Parathyroid adenoma (tissue), 2 donors: Measurements from ENCODE around the gene KLK2.

ENCODE experiments used
- H2AFZ ChIP-seq: fragments of 300-600 bp; sonication (generic); one replicate; pipeline ENCODE4 v1.7.0; 2017; ENCODE audit warnings: antibody characterized with exemption, mild to moderate bottlenecking
- H3K27ac ChIP-seq: fragments of 300-600 bp; sonication (generic); one replicate; pipeline ENCODE4 v1.7.0; 2017
- H3K27me3 ChIP-seq: fragments of 300-600 bp; sonication (generic); one replicate; pipeline ENCODE4 v1.7.0; 2017; ENCODE audit warnings: low read length; ENCODE audit not compliant: control insufficient read depth, insufficient read depth
- H3K36me3 ChIP-seq: fragments of 300-600 bp; sonication (generic); one replicate; pipeline ENCODE4 v1.7.0; 2017; ENCODE audit warnings: low read length; ENCODE audit not compliant: control insufficient read depth, insufficient read depth
- H3K4me1 ChIP-seq: fragments of 300-600 bp; sonication (generic); one replicate; pipeline ENCODE4 v1.7.0; 2017; ENCODE audit warnings: control low read depth
- H3K4me2 ChIP-seq: fragments of 300-600 bp; sonication (generic); one replicate; pipeline ENCODE4 v1.7.0; 2017; ENCODE audit warnings: low read length
- H3K4me3 ChIP-seq: fragments of 300-600 bp; sonication (generic); one replicate; pipeline ENCODE4 v1.7.0; 2017; ENCODE audit warnings: low read depth, low read length
- H3K79me2 ChIP-seq: fragments of 300-600 bp; sonication (generic); one replicate; pipeline ENCODE4 v1.7.0; 2017; ENCODE audit warnings: control low read depth
- H3K9ac ChIP-seq: fragments of 300-600 bp; sonication (generic); one replicate; pipeline ENCODE4 v1.7.0; 2017; ENCODE audit warnings: mild to moderate bottlenecking
- H3K9me3 ChIP-seq: fragments of 300-600 bp; sonication (generic); one replicate; pipeline ENCODE4 v1.7.0; 2017; ENCODE audit warnings: low read length; ENCODE audit not compliant: control insufficient read depth
- TF ChIP-seq, protein P1 (sequence below): fragments of 300-600 bp; sonication (generic); IDR thresholded peaks from one replicate; pipeline ENCODE4 v1.7.0; 2017; ENCODE audit warnings: antibody characterized with exemption, mild to moderate bottlenecking
- donor health status: primary hyperparathyroidism.

Gene KLK2

DNA sequence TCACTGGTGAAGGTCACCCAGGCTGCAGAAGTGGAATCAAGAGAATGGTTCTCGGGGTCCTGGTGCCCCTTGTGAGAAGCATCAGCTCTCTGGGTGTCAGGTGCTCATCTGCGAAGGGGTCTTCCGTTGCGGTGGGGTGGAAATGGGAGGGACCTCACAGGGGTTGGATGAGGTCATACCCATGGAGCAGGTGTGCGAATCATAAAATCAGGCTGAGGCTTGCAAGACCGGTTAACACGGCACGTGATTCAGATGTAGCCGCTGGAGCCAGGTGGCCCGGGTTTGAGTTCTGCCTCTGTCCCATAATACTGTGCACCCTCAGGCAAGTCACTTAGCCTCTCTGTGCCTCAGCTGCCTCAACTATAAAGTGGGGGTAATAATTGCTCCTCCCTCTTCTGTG lies 35.9 kb upstream of the KLK2 start:
- H3K4me3 ChIP-seq = no peak overlapping the region
- H2AFZ ChIP-seq = no peak overlapping the region
- no peak overlapping the region for H3K9ac ChIP-seq
- H3K27me3 ChIP-seq = no peaks in the 10 kb centered on the region
- no peaks in the 10 kb centered on the region for H3K9me3 ChIP-seq
- no peaks in the 10 kb centered on the region for H3K36me3 ChIP-seq
- no peak overlapping the region for H3K27ac ChIP-seq
- no peaks in the 10 kb centered on the region for H3K4me1 ChIP-seq
- no peak overlapping the region for H3K4me2 ChIP-seq
- H3K79me2 ChIP-seq = no peaks in the 10 kb centered on the region
- TF ChIP-seq, protein P1, sequence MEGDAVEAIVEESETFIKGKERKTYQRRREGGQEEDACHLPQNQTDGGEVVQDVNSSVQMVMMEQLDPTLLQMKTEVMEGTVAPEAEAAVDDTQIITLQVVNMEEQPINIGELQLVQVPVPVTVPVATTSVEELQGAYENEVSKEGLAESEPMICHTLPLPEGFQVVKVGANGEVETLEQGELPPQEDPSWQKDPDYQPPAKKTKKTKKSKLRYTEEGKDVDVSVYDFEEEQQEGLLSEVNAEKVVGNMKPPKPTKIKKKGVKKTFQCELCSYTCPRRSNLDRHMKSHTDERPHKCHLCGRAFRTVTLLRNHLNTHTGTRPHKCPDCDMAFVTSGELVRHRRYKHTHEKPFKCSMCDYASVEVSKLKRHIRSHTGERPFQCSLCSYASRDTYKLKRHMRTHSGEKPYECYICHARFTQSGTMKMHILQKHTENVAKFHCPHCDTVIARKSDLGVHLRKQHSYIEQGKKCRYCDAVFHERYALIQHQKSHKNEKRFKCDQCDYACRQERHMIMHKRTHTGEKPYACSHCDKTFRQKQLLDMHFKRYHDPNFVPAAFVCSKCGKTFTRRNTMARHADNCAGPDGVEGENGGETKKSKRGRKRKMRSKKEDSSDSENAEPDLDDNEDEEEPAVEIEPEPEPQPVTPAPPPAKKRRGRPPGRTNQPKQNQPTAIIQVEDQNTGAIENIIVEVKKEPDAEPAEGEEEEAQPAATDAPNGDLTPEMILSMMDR = no peak

DNA sequence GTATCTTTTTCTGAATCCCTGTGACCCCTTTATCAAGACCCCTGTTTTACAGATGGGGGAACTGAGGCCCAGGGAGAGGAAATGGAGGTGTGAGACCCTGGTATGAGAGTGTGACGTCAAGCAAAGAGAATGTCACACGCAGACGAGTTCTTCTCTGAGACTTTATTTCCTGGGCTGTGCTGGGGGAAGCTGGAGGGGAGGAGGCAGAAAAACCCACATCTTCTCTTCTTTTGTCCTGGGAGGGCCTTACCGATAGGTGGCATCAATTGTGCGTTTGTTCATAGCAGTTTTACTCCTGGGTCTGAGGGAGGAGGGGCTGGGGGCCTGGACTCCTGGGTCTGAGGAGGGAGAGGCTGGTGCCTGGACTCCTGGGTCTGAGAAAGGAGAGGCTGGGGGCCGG lies 35.0 kb upstream of the KLK2 start:
- Histone ChIP-seq H3K4me2 (no peak overlapping the region), H3K36me3 (no peaks in the 10 kb centered on the region), H3K79me2 (no peaks in the 10 kb centered on the region), H3K27ac (no peak overlapping the region), H2AFZ (no peak overlapping the region), H3K4me3 (no peak overlapping the region), H3K4me1 (no peaks in the 10 kb centered on the region), H3K27me3 (no peaks in the 10 kb centered on the region), H3K9me3 (no peaks in the 10 kb centered on the region), H3K9ac (no peak overlapping the region)
- TF ChIP-seq, protein P1 = no peak

DNA sequence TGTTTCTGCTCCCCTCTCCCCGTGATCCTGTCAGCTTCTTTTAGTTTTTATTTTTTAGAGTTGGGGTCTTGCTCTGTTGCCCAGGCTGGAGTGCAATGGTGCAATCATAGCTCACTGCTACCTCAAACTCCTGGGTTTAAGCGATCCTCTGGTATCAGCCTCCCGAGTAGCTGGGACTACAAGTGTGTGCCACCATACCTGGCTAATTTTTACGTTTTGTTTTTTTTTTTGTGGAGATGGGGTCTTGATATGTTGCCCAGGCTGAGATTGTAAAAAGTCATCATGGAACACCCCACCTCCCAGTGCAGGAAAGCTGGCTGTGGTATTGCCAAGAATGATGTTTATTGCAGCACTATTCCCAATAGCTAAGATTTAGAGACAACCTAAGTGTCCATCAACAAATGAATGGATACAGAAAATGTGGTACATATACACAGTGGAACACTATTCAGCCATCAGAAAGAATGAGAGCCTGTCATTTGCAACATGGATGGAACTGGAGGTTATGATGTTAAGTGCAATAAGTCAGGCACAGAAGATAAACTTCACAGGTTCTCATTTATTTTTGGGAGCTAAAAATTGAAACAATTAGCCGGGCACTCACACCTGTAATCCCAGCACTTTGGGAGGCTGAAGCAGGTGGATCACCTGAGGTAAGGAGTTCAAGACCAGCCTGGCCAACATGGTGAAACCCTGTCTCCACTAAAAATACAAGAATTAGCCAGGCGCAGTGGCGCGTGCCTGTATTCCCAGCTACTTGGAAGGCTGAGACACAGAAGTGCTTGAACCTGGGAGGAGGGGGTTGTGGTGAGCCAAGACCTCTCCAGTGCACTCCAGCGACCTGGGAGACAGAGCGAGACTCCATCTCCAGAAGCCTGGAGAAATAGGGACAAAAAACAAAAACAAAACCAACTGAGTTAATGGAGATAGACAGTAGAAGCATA lies 33.3 kb upstream of the KLK2 start:
- Histone ChIP-seq H2AFZ (no peak overlapping the region), H3K9me3 (no peaks in the 10 kb centered on the region), H3K9ac (no peak overlapping the region), H3K27me3 (no peaks in the 10 kb centered on the region), H3K36me3 (no peaks in the 10 kb centered on the region), H3K4me3 (no peak overlapping the region), H3K4me1 (no peaks in the 10 kb centered on the region), H3K4me2 (no peak overlapping the region), H3K27ac (no peak overlapping the region), H3K79me2 (no peaks in the 10 kb centered on the region)
- TF ChIP-seq, protein P1 = no peak

DNA sequence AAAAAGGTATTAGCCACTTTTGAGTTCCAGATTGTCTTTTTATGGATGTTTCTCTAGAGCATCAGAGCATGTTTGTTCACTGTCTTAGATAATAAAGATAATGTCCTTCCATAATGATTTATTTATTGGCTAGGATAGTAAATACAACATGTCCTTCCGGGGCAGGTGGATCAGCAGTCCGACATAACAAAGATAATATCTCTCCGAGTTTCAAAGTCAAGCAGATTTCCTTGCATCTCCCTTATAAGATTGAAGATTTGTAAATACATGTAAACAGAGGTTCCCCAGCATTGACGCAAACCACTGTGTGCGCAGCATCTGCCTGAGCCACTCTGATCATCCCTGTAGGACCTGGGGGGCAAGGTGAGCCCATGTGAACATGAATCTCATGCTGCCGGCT lies 31.1 kb upstream of the KLK2 start:
- Histone ChIP-seq H3K9me3 (no peaks in the 10 kb centered on the region), H3K27me3 (no peaks in the 10 kb centered on the region), H3K4me3 (no peak overlapping the region), H2AFZ (no peak overlapping the region), H3K27ac (no peak overlapping the region), H3K9ac (no peak overlapping the region), H3K4me2 (no peak overlapping the region), H3K36me3 (no peaks in the 10 kb centered on the region), H3K79me2 (no peaks in the 10 kb centered on the region), H3K4me1 (no peaks in the 10 kb centered on the region)
- TF ChIP-seq, protein P1 = no peak

DNA sequence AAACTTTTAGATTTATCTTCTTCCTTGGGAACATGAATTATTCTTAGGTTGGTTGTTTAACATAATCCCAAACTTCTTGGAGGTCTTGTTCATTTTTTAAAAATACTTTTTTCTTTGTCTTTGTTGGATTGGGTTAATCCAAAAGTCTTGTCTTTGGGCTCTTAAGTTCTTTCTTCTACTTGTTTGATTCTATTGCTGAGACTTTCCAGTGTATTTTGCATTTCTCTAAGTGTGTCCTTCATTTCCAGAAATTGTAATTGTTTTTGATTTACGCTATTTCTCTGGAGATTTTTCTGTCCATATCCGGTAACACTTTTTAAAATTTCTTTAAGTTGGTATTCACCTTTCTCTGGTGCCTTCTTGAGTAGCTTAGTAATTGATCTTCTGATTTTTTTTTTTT lies 30.0 kb upstream of the KLK2 start:
- Histone ChIP-seq H3K79me2 (no peaks in the 10 kb centered on the region), H3K4me2 (no peak overlapping the region), H3K36me3 (no peaks in the 10 kb centered on the region), H3K27ac (no peak overlapping the region), H3K27me3 (no peaks in the 10 kb centered on the region), H3K4me3 (no peak overlapping the region), H2AFZ (no peak overlapping the region), H3K4me1 (no peaks in the 10 kb centered on the region), H3K9me3 (no peaks in the 10 kb centered on the region), H3K9ac (no peak overlapping the region)
- TF ChIP-seq, protein P1 = no peak
